Activated T-helper 1 cell treated with Interleukin-2 at 50 U/mL for 16 hours (primary cell): ENCODE results near the gene LCE3C.
"Not testable (repeated sequence)": the region's sequence is repeated elsewhere in the genome, so short reads cannot be mapped to it uniquely, and the experiment has no call there.

Experiments used
- DNase-seq: peaks from one replicate; pipeline ENCODE4 v3.0.0-alpha.2; 2020; ENCODE audit warnings: low read depth

LCE3C gene, protein sequence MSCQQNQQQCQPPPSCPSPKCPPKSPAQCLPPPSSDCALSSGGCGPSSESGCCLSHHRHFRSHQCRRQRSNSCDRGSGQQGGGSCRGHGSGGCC

DNA sequence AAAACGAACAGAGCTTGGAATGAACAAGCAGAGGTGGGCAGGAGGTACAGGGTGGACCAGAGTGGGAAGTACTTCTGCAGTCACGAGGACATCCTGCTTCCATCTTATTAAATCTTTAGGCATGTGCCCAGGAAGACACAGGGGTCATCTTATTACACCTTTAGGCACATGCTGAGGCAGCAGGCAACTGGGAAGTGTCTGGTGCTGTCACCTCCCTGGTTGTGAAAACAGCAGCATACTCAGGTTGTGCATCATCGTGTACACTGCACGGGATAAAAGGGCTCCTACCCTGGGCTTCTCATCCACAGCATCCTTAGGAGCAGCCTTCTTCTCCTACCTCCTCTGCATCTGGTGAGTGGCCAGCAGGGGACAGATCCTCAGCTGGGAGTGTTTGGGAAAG is at the start of gene LCE3C:
TSS of gene LCE3C (plus strand) at position 301 of the 400 bp plus-strand sequence. CDS start 498 bp downstream, outside the sequence.
- no peak for DNase-seq

DNA sequence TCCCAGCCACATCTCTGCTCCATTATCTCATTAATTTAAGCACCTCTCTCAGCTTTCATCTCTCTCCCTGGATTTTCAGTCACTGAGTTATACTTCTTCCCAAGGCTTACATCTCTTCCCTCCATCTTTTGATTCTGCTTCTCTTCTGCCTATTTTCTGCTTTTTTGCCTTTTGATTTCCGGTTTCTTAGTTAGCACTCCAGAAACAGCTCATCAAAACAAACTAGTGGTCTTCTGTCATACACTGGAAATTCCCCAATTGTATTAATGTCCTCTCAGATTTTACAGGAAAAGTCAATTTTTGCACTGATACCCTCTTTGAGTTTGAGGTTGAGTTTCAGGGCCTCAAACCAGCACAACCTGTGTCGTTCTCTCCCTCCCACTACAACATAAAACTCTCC is 34.9 kb upstream of the LCE3C start:
- no peak for DNase-seq

DNA sequence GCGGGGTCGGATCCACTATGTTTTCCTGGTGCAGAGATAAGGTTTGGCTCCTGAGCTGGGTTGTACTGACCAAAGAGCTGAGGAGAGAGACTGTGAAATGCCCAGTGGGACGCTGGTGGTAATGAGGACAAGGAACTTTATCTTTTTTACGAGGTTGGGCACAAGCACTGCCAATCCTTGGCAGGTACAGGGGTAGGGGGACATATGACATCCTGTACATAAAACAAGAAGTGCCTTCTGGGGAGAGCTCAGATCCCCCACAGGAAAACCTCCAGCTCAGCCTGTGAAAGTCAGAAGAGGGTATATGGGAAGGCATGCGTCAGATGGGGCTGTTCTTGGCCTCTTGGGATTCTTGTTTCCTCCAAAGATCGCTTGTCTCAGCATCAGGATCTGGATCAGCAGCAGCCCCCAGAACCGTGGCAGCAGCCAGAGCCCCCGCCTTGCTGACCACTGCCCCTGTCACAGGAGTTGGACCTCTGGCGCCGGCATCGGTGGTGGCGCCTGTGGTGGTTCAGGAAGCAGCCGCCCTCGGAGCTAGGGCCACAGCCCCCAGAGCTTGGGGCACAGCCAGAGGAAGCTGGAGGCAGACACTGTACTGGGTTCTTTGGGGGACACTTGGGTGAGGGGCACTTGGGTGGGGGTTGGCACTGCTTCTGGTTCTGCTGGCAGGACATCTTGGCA is 34.4 kb upstream of the LCE3C start:
- DNase-seq, result no peak

DNA sequence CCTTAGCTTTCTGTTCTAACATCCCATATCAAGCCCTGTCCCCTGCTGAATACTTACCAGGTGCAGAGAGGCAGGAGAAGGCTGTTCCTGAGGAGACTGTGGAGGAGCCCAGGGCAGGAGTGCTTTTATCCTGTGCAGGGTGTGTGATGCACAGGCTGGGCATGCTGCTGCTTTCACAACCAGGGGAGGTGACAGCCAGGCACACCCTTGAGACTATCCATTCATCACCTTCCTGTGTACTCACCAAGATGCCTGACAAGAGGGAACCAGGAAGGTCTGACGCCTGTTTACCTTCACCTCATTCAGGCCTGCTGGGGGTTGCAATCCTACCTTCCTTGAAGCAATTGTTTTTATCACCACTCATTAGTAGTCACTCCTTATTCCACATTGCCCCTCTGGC is 33.4 kb upstream of the LCE3C start, which contains the start of gene LCE3E:
TSS of gene LCE3E (minus strand) at position 100 of the 400 bp plus-strand sequence. CDS start 572 bp downstream, outside the sequence.
- DNase-seq, result no peak

DNA sequence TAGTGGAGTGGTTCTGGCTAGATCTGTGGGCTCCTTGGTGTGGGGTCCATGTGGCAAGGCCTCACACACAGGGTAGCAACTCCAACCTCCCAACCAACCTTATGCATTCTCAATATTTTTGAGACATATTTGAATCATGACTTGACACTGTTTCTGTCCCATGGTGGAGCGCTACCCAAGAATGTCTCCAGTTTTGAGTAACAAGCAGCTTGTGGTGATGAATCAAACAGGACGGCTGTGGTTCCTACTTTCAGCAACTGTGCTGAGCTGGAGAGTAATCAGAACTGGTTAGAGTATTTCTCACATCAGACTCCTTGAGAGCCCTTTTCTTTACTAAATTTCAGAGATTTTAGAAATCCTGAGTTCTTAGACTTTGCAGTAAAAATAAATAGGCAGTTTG is 22.9 kb upstream of the LCE3C start:
- no peak for DNase-seq

DNA sequence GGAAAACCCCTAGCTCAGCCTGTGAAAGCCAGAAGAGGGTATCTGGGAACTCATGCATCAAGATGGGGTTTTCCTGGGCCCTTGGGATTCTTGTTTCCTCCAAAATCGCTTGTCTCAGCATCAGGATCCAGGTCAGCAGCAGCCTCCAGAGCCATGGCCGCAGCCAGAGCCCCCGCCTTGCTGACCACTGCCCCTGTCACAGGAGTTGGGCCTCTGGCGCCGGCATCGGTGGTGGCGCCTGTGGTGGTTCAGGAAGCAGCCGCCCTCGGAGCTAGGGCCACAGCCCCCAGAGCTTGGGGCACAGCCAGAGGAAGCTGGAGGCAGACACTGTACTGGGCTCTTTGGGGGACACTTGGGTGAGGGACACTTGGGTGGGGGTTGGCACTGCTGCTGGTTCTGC is 20.5 kb upstream of the LCE3C start:
- DNase-seq, result not testable (repeated sequence)

DNA sequence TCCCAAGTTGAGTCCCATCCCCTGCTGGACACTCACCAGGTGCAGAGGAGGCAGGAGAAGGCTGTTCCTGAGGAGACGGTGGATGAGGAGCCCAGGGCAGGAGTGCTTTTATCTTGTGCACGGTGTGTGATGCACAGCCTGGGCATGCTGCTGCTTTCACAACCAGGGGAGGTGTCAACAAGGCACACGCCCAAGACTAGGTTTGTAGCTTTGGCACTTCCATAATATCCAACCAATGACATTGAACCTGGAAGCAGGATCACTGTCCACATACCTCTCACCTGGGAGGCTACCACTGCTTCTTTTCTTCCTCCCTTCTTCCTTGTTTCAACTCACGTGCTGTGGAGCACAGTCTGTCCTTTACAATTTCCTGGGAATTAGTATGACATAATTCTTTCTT is 19.6 kb upstream of the LCE3C start, which contains the start of gene LCE3D:
TSS of gene LCE3D (minus strand) at position 84 of the 400 bp plus-strand sequence. CDS start 580 bp downstream, outside the sequence.
- DNase-seq, result no peak

DNA sequence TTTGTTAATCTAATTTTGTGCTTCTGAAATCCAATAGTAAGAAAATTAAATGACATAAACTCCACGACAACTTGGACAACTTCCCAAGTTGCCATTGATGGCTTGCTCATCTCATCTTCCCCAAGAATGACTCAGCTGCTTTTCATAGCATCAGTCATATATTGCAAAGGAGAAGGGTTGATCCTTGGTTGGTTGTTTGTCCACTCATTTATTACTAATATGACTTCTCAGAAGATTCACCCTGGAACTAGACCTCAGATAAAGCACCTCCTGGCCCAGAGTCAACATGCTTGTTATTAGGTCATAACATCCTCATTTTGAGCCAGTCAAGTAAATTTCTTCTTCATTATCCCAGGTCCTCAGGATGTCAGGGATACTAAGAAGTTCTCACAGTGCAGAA is 17.4 kb upstream of the LCE3C start:
- DNase-seq, result no peak

DNA sequence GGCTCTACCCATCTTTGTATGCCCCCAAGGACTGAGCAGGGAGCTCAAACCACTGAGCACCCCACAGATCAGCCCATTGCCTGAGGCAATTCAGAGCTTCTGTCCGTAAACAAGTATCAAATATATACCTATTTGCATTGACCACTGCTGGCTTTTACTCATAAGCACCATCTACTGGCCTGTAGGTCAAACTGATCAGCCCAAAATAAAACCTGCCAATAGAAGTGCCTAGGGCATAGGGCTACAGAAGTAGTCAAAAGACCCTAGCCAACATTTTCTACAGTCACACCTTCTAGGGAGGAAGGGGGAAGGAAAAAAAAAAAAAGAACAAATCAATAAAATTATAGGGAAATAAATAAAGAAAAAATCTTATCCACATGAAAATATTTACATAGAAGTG is 14.4 kb upstream of the LCE3C start:
- DNase-seq, result no peak

DNA sequence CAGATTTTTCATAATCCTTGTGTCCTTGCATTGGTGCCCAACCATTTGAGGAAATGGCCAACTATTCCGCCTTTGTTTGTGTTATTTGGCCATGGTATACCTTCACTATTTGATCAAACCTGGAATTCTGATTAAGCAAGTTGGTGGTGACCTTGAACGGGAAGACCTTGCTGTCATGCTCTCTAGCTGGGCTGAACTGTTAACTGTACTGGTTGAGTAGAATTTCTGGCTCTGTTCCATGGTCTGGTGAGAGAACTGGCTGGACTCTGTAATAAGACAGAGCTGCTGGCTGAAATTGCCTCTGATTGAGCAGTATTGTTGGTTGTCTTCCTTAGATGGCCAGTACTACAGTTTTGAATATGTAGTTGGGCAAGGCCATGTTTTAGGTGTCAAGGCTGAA is 3.0 kb upstream of the LCE3C start:
- no peak for DNase-seq

DNA sequence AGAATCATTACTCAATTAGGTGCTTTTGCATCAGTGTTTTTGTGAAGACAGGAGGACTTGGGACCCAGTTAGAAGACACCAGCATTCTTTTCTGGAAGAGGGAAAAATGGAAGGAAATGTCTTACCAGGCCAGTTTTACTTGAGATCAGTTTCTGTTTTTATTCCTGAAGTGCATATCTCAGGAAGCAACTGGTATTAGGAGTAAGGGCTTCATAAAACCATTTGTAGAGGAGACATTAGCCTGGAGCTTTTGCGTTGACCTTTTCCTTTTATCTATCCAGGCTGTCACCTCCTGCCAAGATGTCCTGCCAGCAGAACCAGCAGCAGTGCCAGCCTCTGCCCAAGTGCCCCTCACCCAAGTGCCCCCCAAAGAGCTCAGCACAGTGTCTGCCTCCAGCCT is 13.5 kb downstream of the LCE3C start, which contains the start of gene LCE3B:
TSS of gene LCE3B (plus strand) at position 301 of the 400 bp plus-strand sequence. CDS start at position 301, 0 bp downstream.
- no peak for DNase-seq

DNA sequence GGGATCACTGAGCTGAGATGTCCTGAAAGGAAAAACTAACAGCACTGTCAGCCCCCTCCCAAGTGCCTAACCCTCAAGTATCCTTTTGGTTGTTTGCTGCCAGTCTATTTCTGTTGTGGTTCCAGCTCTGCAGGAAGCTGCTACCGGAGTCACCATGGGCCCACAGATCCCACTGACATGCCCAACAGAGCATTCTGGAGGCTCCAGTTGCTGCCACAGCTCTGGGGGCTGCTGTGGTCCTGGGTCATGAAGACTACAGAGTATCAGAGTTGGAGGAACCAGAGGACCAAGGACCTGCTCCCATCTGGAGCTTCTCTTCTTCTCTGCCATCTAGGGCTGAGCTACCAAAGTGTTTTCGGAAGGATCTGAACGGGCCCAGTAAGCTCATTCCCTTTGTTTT is 22.0 kb downstream of the LCE3C start:
- no peak for DNase-seq

DNA sequence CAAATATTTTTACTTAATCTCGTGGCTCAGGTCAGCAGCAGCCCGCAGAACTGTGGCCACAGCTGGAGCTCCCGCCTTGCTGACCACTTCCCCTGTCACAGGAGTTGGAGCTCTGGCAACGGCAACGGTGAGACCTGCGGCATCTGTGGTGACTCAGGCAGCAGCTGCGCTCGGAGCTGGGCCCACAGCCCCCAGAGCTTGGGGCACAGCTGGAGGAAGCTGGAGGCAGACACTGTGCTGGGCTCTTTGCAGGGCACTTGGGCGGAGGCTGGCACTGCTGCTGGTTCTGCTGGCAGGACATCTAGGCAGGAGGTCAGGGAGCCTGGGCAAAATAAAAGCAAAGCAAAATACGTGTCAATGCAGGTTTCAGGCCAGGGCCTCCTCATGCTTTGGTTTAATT is 22.8 kb downstream of the LCE3C start, which contains the start of gene LCE3A:
TSS of gene LCE3A (minus strand) at position 301 of the 400 bp plus-strand sequence. CDS start at position 301, 0 bp downstream.
- no peak for DNase-seq

DNA sequence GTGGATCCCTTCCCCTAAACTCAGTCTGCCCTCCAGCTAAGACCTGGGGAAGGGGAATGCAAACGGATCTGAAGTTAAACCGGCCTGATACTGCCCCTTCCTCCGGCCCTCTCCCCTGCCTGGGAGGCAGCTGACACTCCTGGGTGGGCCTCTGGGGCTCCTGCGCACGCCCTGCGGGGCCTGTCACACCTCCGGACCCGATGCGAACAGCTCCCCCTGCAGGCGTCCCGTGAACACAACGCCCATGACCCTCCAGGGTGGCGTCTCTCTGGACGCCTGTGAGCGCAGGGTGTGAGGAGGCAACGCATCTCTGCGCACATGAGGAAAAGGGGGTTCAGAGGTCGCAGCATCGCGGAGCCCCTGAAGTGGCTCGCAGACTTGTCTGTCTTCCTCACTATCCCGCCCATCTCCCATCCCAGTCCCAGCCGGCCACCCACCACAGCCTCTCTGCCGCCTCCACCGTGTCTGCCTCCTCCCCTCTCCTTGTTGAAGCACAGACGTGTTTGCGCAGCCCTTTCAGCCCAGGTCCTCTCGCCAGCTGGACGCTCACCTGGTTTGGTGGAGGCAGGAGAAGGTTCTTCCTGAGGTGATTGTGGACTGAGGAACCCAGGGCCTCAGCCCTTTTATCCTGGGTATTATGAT is 23.3 kb downstream of the LCE3C start:
- no peak for DNase-seq

DNA sequence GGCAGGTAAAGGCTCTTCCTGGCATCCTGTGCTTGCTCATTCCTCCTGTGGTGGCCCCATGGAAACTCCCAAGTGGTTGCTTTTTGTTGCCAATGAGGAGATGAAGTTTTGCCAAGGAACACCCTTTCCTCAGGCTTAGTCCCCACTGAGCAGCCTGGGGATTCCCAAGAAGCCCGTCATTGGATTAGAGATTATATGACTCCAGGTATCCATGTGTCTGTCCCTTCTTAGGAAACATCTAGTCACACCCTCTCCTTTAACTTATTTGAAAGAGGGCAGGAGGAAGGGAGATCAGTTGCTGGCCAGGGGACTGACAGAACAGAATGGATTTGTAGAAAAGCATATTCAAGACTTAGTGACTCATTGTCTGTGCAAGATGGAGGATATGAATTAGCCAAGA is 26.7 kb downstream of the LCE3C start:
- DNase-seq, result no peak

DNA sequence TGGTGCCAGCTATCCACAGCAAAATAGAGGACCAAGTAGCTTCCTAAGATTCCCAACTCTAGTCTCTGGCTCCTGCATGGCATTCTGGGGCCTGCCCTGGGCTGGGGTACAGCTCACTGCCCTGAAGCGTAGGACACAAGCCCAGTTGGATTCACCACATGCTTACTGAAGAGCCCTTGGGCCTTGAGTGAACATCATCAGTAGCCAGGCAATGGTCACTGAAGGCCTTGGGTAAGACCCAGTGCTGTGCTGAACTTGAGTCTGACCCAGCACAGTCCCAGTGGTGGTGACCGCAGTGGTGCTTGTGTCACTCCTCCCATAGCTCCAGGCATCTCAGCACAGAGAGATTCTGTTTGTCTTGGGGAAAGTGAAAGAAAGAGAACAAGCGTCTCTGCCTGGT is 30.6 kb downstream of the LCE3C start:
- no peak for DNase-seq

DNA sequence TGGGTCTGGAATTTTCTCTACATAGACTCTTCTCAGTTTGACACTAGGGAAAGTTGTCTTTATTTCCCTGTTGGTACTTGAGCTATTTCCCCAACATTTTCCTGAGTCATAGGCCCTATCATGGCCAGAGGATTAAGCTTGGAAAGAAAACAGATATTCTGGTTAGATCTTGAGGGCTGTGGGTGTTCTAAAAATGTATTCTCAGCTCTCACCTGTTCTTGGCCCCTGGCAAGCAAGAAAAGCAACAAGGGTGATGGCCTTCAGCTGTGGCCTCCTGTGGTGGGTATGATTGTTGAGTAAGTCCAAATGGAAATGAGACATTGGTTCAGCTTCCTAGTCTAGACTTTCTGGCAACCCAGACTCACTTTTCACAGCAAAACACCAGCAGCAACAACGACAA is 40.3 kb downstream of the LCE3C start:
- no peak for DNase-seq

DNA sequence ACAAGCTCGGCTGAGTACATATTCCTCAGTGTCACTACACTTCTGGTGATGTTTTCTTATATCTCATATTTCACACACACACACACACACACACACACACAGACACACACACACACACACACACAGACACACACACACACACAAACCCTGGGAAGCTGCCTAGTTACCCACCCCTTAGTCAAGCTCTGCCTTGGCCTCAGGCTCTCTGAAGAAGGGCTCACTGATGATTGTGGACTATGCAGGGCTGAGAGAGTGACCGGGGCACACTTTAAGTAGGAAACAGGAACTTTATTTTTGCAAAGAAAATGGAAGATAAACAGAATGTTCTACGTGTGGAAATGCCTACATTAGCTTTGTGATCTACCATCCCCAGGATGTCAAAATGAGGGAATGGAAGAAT is 43.9 kb downstream of the LCE3C start:
- no peak for DNase-seq

DNA sequence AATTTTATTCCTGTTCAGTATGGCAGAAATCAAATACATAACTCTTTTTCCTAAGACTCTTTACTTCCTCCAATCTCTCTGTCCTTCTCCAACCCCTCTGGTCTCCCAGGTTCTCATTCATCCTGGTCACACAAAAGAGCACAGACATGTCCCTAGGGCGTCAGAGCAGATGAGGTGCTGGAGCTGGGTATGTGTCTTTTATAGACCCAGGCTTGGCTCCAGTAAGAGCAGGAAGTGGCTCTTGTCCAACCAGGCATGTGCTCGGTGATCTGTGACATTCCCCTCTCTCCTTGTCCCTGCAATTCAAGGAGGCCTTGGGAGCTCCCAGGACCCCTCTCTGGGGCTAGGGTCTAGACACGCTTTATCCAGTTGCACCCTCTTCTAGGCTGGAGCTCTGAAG is 45.1 kb downstream of the LCE3C start:
- DNase-seq, result no peak

DNA sequence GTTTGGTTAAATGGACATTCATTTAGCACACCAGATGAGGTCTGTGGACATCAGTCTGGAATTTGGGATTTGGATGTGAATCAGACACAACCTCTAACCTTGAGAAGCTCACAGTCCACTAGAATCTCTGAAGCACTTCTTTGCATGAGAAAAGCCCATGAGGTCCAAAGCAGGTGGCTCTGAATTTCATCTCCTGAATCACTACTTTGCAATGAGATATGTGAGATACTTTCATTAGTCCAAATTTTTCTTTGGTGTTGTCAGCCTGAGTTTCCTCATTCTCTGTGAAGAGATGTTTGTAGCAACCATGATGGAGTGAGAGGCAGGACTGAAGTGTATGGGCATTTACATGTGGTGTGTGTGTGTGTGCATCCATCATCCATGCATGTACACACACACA is 46.6 kb downstream of the LCE3C start:
- no peak for DNase-seq
